HG02840 (cell line): Measurements from ENCODE around the gene GDPD5.

Experiments
- ATAC-seq: cut with Tn5 transposase; IDR thresholded peaks from one replicate; pipeline ENCODE4 v1.9.1; 2021; ENCODE audit warnings: mild to moderate bottlenecking, moderate library complexity, moderate number of reproducible peaks; ENCODE audit not compliant: unreplicated experiment, low FRiP score

GDPD5 gene

DNA sequence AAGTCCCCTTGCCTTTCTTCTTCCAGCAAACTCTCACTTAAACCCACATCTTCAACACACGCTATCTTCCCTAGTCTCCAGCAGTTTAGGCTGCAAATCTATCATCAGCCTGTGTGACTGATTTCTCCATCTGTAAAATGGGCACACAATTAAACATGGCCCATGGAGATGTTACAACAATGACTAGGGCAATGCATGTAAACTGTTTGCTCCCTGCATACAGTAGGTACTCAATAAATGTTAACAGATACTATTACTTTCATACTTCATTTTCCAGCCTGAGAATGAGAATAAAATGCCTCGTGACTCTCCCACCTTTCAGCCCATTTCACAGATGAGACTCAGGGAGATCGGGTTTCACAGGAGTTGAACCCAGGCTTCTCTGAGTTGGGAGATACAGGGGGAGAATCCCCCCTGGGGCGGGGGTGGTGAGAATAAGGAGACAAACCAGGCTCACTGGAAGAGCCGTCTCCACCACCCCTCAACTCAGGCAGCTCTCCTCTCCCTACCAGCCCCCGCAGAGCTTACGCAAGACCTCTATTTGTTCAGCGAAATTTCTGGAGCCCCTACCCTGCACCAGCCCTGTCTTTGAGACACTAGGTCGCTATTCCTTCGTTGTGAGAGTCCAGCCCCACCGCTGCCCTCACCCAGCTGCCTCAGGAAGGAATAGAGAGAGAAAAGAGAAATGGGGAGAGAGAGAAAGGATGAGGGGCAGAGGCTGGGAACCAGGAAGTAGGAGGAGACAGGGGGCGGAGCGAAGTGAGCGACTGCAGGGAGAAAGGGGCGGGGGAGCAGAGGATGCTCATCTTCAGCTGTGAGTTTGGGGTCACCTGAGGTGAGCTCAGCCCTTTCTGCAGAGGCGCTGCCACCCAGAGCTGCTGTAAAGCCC, 50.6 kb downstream of the GDPD5 start:
- no peak for ATAC-seq

GRCh38 chr11:75474240-75474639, 51.5 kb downstream of the GDPD5 start:
- no peak for ATAC-seq

GRCh38 chr11:75473684-75474083, 52.1 kb downstream of the GDPD5 start:
- ATAC-seq = no peak

DNA sequence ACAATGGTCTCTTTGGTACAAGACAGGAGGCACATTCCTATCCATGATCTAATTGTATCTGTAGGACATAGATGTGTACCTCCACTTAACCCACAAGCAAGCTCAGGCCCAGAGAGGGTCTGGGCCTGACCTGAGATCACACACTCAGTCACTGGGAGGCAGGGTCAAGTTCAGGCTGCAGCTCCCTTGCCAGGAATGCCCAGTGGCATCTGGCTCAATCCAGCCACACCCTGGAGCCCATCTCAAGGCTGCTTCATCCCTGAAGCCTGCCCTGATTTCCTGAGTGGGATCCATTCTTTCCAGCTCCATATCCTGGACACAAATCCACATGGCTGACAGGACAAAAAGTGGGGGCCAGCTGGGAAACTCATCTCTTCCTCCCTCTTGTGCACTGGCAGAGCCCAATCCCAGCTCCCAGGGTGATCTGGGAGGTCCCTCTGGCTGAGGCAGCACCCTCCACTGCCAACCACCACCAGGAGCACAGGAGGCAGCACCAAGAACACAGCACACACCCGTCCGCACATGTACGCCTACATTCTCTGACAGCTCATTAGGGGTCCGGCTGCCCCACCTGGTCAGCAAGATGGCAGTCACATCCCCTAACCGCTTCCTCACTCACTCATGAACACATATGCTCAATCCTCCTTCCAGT, 53.5 kb downstream of the GDPD5 start:
- no peak for ATAC-seq

- ATAC-seq = no peak
These were observed 54.4 kb downstream of the GDPD5 start for GRCh38 chr11:75471176-75471973.

DNA sequence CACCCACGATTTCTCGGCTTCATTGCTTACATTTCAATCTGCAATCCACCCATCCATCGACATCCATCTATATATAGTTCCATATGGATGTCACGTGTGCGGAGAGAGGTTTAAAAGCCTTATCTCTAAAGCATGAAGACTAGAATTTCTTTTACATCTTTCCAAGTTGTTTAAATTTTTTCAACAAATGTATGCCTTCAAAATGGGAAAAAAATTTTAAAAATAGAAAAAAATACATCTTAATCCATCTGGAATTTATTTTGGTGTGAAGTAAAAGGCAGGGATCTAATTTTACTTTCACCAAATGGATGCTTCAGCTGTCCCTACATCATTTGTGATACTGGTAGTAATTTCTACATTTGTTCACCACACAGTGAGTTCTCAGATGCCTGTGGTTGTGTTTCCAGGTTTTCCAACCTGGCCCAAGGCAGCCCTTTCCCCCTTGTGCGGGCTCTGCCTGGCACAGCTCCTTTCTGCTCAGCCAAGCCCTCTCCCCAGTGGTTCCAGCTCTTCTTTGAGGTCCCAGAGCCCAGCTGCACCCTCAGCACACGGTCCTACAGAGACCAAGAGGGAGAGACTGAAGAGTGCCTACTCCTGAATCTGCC, 55.2 kb downstream of the GDPD5 start:
- no peak for ATAC-seq

- no peak for ATAC-seq
These were observed 55.8 kb downstream of the GDPD5 start for GRCh38 chr11:75469785-75470405.

DNA sequence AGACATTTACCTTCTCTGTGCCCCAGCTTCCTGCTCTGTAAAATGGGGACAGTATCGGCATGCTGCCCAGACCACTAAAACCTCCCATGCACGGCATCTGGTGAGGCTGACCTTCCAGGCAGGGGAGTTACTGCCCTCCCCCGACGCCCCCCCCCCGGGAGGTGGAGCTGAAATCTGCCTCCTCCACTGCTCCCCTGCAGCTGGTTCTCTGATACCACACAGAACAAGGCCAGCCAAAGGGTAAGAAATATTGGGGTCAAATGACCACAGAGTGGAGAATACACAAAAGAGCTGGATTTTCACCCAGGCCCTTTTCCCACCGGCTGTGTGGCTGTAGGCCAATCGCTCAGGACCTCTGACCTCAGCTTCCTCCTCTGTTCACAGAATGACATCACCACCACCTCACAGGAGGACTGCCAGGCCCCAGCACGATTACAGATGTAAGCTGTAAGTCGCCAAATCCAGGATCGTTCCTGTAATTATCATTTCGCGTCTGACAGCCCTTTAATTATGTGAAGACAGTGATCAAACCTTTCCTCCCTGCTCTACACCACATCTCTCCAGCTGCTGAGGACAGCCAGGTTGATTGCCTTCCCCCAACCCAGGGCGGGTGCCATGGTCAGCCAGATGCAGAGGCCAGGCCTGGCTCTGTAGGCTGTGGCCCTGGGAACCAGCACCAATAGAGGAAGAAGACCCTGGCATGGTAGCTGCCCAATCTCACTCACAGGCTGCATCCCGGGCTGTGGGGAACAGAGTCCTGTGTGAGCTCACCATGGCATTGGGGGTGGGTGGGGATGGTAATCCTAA, 57.0 kb downstream of the GDPD5 start:
- no peak for ATAC-seq

DNA sequence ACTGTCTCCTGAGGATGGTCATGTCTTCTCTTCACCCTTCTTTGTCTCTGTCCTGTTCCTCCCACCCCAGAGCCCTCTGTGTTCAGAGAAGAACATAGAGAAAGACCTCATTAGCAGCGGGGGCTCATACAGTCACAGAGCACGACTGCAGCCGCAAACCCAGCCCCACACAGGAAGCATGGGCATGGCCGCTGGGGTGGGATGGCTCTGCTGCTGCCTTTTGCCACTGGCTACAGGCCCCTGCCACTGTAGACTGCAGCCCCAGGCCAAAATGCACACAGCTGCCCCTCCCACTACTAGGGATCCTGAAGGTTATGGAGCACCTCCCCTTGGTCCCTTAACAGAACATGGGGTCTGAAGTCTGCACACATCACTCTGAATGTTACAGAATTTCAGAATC, 57.9 kb downstream of the GDPD5 start:
- no peak for ATAC-seq

- no peak for ATAC-seq
These were observed 58.4 kb downstream of the GDPD5 start for GRCh38 chr11:75467311-75467710.

DNA sequence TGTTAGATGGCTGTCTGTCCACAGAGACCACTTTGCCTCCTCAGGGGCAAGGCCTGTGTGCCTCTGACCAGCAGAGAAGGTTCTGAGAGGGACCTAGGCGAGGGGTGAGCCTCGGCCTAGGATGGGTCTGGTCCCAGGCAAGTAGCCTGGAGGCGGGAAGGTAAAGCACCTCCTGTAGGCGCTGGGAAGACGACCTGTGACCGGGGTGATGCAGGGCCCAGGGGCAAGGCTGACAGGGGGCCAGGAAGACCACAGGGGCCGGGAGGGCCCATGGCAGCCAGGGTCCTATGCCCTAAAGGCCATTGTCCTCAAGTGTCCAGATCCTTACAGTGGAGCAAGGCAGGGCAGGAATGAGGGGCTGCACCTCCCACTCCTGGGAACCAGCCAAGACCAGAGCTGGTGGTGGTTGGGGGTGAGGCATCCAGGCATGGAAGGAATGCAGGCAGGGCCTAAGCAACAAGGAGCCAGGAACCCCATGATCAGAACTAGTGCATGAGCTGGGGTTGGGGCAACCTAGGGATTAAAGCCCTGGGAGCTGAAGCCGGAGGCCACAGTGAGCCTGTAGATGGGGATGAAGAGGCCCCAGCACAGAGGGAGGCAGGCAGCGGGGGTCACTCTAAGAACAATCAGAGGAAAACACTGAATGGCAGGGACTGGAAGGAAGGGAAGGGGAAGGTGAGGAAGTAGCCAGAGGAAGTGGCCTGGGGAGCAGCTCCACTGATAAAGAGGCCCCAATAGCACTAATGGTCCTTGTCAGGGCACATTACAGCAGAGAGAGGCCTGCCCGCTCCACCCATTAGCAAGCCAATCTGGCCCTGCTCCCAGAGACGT, 59.8 kb downstream of the GDPD5 start:
- ATAC-seq = no peak

DNA sequence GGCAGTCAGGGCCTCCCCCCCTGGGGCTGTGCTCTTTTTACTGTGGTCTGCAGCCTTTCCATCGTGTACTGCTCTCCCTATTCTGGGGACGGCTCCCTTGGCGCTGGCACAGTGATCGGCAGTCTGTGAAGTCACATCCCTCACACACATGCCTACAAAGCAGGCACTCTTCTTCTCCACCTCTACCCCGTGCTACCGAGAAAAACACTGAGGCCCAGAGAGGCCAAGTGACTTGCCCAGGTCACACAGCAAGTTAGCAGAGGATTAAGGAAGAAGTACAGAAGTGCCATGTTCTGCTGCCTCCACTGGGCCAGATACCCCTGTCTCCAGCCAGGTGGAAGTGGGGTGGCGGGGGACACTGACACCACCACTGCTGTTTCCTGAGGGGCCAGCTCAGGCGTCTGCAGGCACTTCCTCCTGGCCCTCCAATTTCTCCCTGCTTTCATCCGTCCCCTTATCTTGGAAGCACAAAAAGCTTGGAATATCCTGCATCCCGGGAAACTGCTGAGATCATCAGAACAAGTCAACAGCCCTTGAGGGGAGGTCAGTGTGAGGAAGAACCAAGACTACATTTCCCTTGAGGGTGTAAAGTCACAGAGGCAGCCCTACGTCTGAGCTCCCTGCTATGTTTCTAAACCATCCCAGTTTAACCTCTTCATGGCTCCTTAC, 62.5 kb downstream of the GDPD5 start:
- ATAC-seq = no peak

DNA sequence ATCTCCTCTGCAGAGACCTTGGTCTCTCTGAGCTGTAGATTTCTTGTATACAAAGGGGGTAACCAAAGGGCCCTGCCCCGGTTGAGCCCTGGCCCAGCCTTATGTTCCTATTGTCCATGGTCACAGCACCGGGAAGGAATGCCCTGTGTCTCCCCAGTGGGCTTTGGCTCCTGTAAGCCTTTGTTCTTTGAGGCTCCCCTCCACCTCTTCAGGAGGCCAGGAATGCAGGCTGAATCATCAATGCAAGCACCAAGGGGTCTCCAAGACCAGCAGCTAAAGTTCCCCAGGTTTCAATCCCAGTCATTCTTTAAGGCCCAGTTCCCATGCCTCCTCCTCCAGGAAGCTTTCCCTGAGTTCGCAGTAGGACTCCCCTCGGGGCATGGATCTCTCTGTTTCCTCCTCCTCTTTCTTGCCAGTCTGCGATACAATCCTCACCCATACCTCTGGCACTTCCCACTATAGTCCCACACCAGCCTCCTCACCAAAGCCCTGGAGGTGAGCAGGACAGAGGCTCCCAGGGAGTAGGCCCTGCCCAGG, 63.6 kb downstream of the GDPD5 start:
- no peak for ATAC-seq

GRCh38 chr11:75461151-75461550, 64.6 kb downstream of the GDPD5 start:
- no peak for ATAC-seq

- ATAC-seq = no peak
These were observed 69.1 kb downstream of the GDPD5 start for GRCh38 chr11:75456596-75457183.

DNA sequence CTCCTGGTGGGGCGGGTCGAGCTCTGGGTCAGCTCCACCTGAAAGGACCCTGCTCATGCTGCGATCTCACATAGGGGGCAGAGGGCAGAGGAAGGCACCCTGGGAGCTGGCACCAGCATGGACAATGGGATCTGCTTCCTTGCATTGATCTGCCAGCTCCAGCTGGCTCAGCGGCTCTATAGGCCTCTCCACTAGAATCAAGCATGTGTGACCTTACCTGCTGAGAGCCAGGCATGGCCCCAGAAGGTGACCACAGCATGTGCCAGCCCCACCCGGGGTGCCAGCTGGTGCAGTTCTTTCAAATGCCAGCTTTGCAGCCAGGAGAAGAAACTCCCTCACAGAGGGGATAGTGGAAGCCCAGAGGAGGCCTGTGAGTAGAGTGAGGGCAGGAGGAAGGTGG, 70.8 kb downstream of the GDPD5 start:
- no peak for ATAC-seq

GRCh38 chr11:75453916-75454655, 71.7 kb downstream of the GDPD5 start:
- ATAC-seq = no peak
